GM12878 (cell line): Measurements from ENCODE around the gene CEP57. TPM values are rescaled to one million over a fixed set of nuclear protein-coding genes. Genes with fewer than 3 reads are reported as not detected.

Experiments used
- ATF3 ChIP-seq: IDR thresholded peaks from 2 replicates; pipeline ENCODE4 v1.6.1; 2011; ENCODE audit warnings: low read depth, mild to moderate bottlenecking, low read length, moderate library complexity, borderline replicate concordance; ENCODE audit errors: extremely low read depth
- BACH1 ChIP-seq: fragments of 450-650 bp; IDR thresholded peaks from 2 replicates; pipeline ENCODE4 v1.6.1; 2017; ENCODE audit warnings: mild to moderate bottlenecking, borderline replicate concordance
- CEBPB ChIP-seq, 2 experiments: fragments of 150-350 bp in 1 of 2; IDR thresholded peaks; 2 replicates each; pipeline ENCODE4 v1.6.1; 2012 to 2014; ENCODE audit warnings: low read depth in 2 of 2, low read length in 2 of 2, borderline replicate concordance in 1 of 2, inconsistent platforms in 1 of 2
- CREB1 ChIP-seq: IDR thresholded peaks from 2 replicates; pipeline ENCODE4 v1.6.1; 2012; ENCODE audit warnings: low read depth, mild to moderate bottlenecking, inconsistent platforms
- EP300 ChIP-seq, 2 experiments: fragments of 150-350 bp in 1 of 2; IDR thresholded peaks; 2 replicates each; pipeline ENCODE4 v1.6.1; 2011 to 2012; ENCODE audit warnings: low read depth in 2 of 2, low read length in 2 of 2, borderline replicate concordance in 1 of 2, improper control_type of control experiment in 1 of 2, inconsistent platforms in 1 of 2; ENCODE audit not compliant: control insufficient read depth in 1 of 2
- HCFC1 ChIP-seq: fragments of 150-350 bp; IDR thresholded peaks from 2 replicates; pipeline ENCODE4 v1.6.1; 2014; ENCODE audit warnings: low read length
- HDAC6 ChIP-seq: fragments of 200-600 bp; sonication (generic); IDR thresholded peaks from one replicate; pipeline ENCODE4 v1.8.0; 2017; ENCODE audit warnings: antibody characterized with exemption; ENCODE audit not compliant: unreplicated experiment
- IRF5 ChIP-seq: fragments of 450-650 bp; IDR thresholded peaks from 2 replicates; pipeline ENCODE4 v1.6.1; 2017; ENCODE audit warnings: borderline replicate concordance
- JUND ChIP-seq: IDR thresholded peaks from 2 replicates; pipeline ENCODE4 v1.6.1; 2012; ENCODE audit warnings: low read depth, mild to moderate bottlenecking, low read length, improper control_type of control experiment, moderate library complexity
- MEF2B ChIP-seq: fragments of 450-650 bp; IDR thresholded peaks from 2 replicates; pipeline ENCODE4 v1.6.1; 2018; ENCODE audit warnings: mild to moderate bottlenecking, moderate library complexity; ENCODE audit not compliant: partially characterized antibody, poor library complexity, severe bottlenecking
- NR2C2 ChIP-seq: IDR thresholded peaks from 2 replicates; pipeline ENCODE4 v1.6.1; 2011; ENCODE audit warnings: borderline replicate concordance, low read depth; ENCODE audit not compliant: control insufficient read depth, insufficient read length
- POLR2AphosphoS2 ChIP-seq: IDR thresholded peaks from 2 replicates; pipeline ENCODE4 v1.6.1; 2011; ENCODE audit warnings: low read depth, mild to moderate bottlenecking, low read length, improper control_type of control experiment, moderate library complexity
- POLR2AphosphoS5 ChIP-seq: IDR thresholded peaks from 2 replicates; pipeline ENCODE4 v1.6.1; 2011; ENCODE audit warnings: mild to moderate bottlenecking, low read length, inconsistent platforms
- SIX5 ChIP-seq: IDR thresholded peaks from 2 replicates; pipeline ENCODE4 v1.6.1; 2011; ENCODE audit warnings: mild to moderate bottlenecking, low read depth, low read length, moderate library complexity; ENCODE audit not compliant: severe bottlenecking
- SMC3 ChIP-seq: IDR thresholded peaks from 2 replicates; pipeline ENCODE4 v1.6.1; 2011; ENCODE audit warnings: low read length, improper control_type of control experiment, borderline replicate concordance
- SP1 ChIP-seq: IDR thresholded peaks from one replicate; pipeline ENCODE4 v1.6.1; 2011; ENCODE audit warnings: low read depth, low read length
- SREBF1 ChIP-seq: IDR thresholded peaks from 2 replicates; pipeline ENCODE4 v1.6.1; 2012; ENCODE audit warnings: mild to moderate bottlenecking, low read length
- SUZ12 ChIP-seq: fragments of 200-600 bp; sonication (generic); IDR thresholded peaks from one replicate; pipeline ENCODE4 v1.6.1; 2018; ENCODE audit warnings: antibody characterized with exemption, mild to moderate bottlenecking; ENCODE audit not compliant: unreplicated experiment
- TAF1 ChIP-seq: IDR thresholded peaks from 2 replicates; pipeline ENCODE4 v1.6.1; 2011; ENCODE audit warnings: mild to moderate bottlenecking, low read depth, low read length, borderline replicate concordance
- TBL1XR1 ChIP-seq: IDR thresholded peaks from 2 replicates; pipeline ENCODE4 v1.6.1; 2012; ENCODE audit warnings: low read depth, low read length, improper control_type of control experiment
- ZNF622 ChIP-seq: fragments of 450-650 bp; IDR thresholded peaks from 2 replicates; pipeline ENCODE4 v1.6.1; 2017; ENCODE audit warnings: mild to moderate bottlenecking, inconsistent platforms
- polyA plus RNA-seq, 11 experiments: library from polyadenylated mRNA; depleted of rRNA in 4 of 11; unstranded in 6 of 11; stranded (reverse) in 5 of 11; fragments of >200 nt; fragmentation: Nextera tagmentation in 4 of 11; fragmentation: Illumina TruSeq in 1 of 11; extraction: Ambion mirVana in 4 of 11; extraction: Trizol in 1 of 11; gene quantifications; 1 replicate in 1 of 11; 2 replicates in 10 of 11; pipeline versions ENCODE4 v1.2.1 to v1.2.3, GENCODE V29; 2011 to 2016; ENCODE audit warnings: inconsistent platforms in 2 of 11, missing spikeins in 2 of 11, low read depth in 1 of 11
- total RNA-seq, 4 experiments: library from RNA; depleted of rRNA in 3 of 4; stranded (reverse); fragments of >200 nt in 3 of 4; fragmentation: Illumina TruSeq in 1 of 4; extraction: Trizol in 1 of 4; gene quantifications; 2 replicates each; pipeline versions ENCODE4 v1.2.1 to v1.2.3, GENCODE V29; 2013 to 2021
- TF ChIP-seq, protein P1 (sequence below): IDR thresholded peaks from 2 replicates; pipeline ENCODE4 v1.6.1; 2011; ENCODE audit warnings: mild to moderate bottlenecking, low read depth, low read length, moderate library complexity; ENCODE audit not compliant: insufficient replicate concordance
- TF ChIP-seq, protein P2 (sequence below): IDR thresholded peaks from 2 replicates; pipeline ENCODE4 v1.6.1; 2012; ENCODE audit warnings: low read depth, low read length, improper control_type of control experiment
- TF ChIP-seq, protein P3 (sequence below): fragments of 150-350 bp; IDR thresholded peaks from 2 replicates; pipeline ENCODE4 v1.6.1; 2014; ENCODE audit warnings: mild to moderate bottlenecking, low read depth, low read length

CEP57 gene
- total and polyA plus RNA-seq, 10 of the 15 experiments (the other 5 are each of a cell fraction or from before 2014, with no cell fraction given) = 19.4 to 85.4 (median 56.8) TPM

DNA sequence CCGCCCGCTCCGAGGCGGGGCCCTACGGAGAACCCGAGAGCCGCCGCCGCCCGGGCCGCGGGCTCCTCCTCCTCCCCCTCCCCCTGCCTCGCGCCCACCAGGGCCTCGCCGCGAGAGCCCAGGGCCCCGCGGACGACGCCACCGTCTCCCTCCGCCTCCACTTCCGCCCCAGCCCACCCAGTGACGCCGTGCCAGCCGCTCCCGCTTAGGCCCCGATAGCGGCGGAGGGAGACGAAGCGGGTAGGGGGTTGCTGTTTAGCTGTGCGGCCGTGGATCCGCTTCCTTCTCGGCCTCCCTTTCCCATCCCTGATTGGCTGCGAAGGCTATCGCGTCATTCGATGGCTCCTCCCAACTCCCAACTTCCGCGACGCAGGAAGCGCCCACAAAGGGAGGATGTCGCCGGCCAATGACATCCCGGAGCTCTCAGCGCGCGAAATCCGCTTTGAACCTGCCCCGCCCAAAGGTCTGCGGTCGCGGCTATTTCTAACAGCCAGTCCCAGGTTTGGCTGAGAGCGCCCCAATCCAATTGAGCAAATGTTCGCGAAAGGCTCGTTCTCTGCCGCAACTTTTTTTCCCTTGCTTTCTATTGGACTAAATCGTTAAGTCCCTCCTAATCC, 684 bp upstream of the CEP57 start, which contains the start of gene FAM76B (continued):
- TF ChIP-seq ZNF622 = no peak
- TF ChIP-seq SMC3 = no peak
- TF ChIP-seq SUZ12 = no peak
- TF ChIP-seq JUND = peak; percentile 11; the same call in 1 of the 2 replicates
- peak; percentile 53 for TF ChIP-seq SP1
- no peak for TF ChIP-seq HDAC6
- TF ChIP-seq TBL1XR1 = peak; percentile 83
- no peak for TF ChIP-seq POLR2AphosphoS2
- TF ChIP-seq SREBF1 = no peak
- peak; percentile 60; the same call in 1 of the 2 replicates for TF ChIP-seq POLR2AphosphoS5
- TF ChIP-seq ATF3 = no peak
- peak; percentile 97 for TF ChIP-seq CREB1
- TF ChIP-seq IRF5 = no peak
- TF ChIP-seq, protein P1, sequence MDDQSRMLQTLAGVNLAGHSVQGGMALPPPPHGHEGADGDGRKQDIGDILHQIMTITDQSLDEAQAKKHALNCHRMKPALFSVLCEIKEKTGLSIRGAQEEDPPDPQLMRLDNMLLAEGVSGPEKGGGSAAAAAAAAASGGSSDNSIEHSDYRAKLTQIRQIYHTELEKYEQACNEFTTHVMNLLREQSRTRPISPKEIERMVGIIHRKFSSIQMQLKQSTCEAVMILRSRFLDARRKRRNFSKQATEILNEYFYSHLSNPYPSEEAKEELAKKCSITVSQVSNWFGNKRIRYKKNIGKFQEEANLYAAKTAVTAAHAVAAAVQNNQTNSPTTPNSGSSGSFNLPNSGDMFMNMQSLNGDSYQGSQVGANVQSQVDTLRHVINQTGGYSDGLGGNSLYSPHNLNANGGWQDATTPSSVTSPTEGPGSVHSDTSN = peak; percentile 45
- TF ChIP-seq TAF1 = peak; percentile 85; the same call in 1 of the 2 replicates
- TF ChIP-seq CEBPB (IDR thresholded peaks at IDR 0.05; ENCODE audit: borderline replicate concordance in 1 of 2, low read depth in 2 of 2, low read length in 2 of 2) = no peak
- TF ChIP-seq HCFC1 = peak; percentile 67
- TF ChIP-seq MEF2B = peak; percentile 63
- TF ChIP-seq BACH1 = peak; percentile 92
- TF ChIP-seq SIX5 = no peak
- TF ChIP-seq, protein P2, sequence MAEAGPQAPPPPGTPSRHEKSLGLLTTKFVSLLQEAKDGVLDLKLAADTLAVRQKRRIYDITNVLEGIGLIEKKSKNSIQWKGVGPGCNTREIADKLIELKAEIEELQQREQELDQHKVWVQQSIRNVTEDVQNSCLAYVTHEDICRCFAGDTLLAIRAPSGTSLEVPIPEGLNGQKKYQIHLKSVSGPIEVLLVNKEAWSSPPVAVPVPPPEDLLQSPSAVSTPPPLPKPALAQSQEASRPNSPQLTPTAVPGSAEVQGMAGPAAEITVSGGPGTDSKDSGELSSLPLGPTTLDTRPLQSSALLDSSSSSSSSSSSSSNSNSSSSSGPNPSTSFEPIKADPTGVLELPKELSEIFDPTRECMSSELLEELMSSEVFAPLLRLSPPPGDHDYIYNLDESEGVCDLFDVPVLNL = peak; percentile 98
- peak in 1 of 2 experiments; percentile 43; a peak in 1 of 4 replicates for TF ChIP-seq EP300 (IDR thresholded peaks at IDR 0.05; ENCODE audit: borderline replicate concordance in 1 of 2, control insufficient read depth in 1 of 2, low read depth in 2 of 2, low read length in 2 of 2)
- TF ChIP-seq NR2C2 = no peak
- TF ChIP-seq, protein P3, sequence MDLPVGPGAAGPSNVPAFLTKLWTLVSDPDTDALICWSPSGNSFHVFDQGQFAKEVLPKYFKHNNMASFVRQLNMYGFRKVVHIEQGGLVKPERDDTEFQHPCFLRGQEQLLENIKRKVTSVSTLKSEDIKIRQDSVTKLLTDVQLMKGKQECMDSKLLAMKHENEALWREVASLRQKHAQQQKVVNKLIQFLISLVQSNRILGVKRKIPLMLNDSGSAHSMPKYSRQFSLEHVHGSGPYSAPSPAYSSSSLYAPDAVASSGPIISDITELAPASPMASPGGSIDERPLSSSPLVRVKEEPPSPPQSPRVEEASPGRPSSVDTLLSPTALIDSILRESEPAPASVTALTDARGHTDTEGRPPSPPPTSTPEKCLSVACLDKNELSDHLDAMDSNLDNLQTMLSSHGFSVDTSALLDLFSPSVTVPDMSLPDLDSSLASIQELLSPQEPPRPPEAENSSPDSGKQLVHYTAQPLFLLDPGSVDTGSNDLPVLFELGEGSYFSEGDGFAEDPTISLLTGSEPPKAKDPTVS = no peak
